Cerebellar nuclear complex (tissue), 1 donor: ENCODE results near the gene HSPG2.
"Not testable (repeated sequence)": the region's sequence is repeated elsewhere in the genome, so short reads cannot be mapped to it uniquely, and the experiment has no call there.

ENCODE experiments used
- DNase-seq, 2 experiments: peaks; one replicate each; lab custom pipeline; 2025; lab: John Stamatoyannopoulos, UW

Gene HSPG2

GRCh38 chr1:21912038-21912758 is 24.9 kb downstream of the HSPG2 start:
- DNase-seq: no peak

GRCh38 chr1:21911205-21912001 is 25.7 kb downstream of the HSPG2 start:
- no peak for DNase-seq

GRCh38 chr1:21910558-21911204 is 26.4 kb downstream of the HSPG2 start:
- DNase-seq: no peak

- DNase-seq: no peak
Observed at GRCh38 chr1:21909787-21910503, 27.2 kb downstream of the HSPG2 start.

GRCh38 chr1:21909286-21909759 is 27.8 kb downstream of the HSPG2 start:
- no peak for DNase-seq

- DNase-seq: not testable (repeated sequence)
Observed at GRCh38 chr1:21907737-21908534, 29.2 kb downstream of the HSPG2 start.

GRCh38 chr1:21907079-21907418 is 30.1 kb downstream of the HSPG2 start:
- no peak for DNase-seq

- no peak for DNase-seq
Observed at GRCh38 chr1:21906173-21907078, 30.7 kb downstream of the HSPG2 start.

- no peak for DNase-seq
Observed at GRCh38 chr1:21904704-21905520, 32.2 kb downstream of the HSPG2 start.

GRCh38 chr1:21904454-21904703 is 32.7 kb downstream of the HSPG2 start:
- no peak for DNase-seq

GRCh38 chr1:21903638-21904453 is 33.3 kb downstream of the HSPG2 start:
- no peak for DNase-seq

GRCh38 chr1:21902026-21903012 is 34.8 kb downstream of the HSPG2 start:
- DNase-seq: no peak

GRCh38 chr1:21901473-21901847 is 35.6 kb downstream of the HSPG2 start:
- no peak for DNase-seq

- DNase-seq: no peak
Observed at GRCh38 chr1:21900766-21901472, 36.2 kb downstream of the HSPG2 start.

- no peak for DNase-seq
Observed at GRCh38 chr1:21899987-21900386, 37.1 kb downstream of the HSPG2 start.

GRCh38 chr1:21899267-21899810 is 37.8 kb downstream of the HSPG2 start:
- no peak for DNase-seq
